Activated CD4-positive, CD25-positive, alpha-beta regulatory T cell (primary cell): Measurements from ENCODE around the gene TM9SF3.
"Not testable (repeated sequence)": the region's sequence is repeated elsewhere in the genome, so short reads cannot be mapped to it uniquely, and the experiment has no call there.

ENCODE experiments used
- DNase-seq, 4 experiments: peaks; one replicate each; lab custom pipeline; 2025; lab: John Stamatoyannopoulos, UW

The TM9SF3 gene

DNA sequence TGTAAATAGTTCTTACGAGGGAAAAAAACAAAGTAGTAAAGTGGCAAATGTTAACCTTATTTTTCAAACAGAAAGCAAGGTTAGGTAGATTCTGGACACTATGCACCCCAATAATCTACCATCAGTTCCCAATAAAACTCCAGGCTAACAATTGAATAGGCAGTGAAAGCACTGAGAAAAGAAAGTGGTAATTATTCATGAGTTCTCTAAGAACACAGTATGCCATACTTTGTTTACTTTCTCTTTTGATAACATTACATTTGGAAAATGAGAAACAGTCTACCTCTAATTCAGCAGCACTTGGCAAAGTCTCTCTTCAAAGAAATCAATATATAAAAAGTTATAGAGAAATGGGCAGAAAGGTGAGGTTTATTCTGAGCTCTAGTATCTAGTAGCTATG, 18.4 kb downstream of the TM9SF3 start:
- no peak for DNase-seq

DNA sequence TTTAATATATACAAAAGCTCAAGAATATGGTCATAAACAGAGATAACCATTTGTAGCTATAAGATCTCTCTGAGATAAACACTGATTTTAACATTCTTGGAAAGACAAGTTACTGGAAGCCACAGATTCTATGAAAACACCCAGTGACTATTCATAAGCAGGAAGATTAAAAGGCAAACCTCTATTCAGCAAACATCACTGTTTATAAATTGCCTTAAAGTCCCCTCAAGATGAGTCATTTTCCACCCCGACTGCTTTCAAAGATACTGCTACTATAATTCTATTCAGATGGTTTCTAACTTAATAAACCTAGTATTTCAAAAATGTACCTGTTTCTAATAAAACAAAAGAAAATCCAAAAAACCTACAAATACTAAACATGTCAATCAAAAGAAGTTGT, 21.0 kb downstream of the TM9SF3 start:
- no peak for DNase-seq

DNA sequence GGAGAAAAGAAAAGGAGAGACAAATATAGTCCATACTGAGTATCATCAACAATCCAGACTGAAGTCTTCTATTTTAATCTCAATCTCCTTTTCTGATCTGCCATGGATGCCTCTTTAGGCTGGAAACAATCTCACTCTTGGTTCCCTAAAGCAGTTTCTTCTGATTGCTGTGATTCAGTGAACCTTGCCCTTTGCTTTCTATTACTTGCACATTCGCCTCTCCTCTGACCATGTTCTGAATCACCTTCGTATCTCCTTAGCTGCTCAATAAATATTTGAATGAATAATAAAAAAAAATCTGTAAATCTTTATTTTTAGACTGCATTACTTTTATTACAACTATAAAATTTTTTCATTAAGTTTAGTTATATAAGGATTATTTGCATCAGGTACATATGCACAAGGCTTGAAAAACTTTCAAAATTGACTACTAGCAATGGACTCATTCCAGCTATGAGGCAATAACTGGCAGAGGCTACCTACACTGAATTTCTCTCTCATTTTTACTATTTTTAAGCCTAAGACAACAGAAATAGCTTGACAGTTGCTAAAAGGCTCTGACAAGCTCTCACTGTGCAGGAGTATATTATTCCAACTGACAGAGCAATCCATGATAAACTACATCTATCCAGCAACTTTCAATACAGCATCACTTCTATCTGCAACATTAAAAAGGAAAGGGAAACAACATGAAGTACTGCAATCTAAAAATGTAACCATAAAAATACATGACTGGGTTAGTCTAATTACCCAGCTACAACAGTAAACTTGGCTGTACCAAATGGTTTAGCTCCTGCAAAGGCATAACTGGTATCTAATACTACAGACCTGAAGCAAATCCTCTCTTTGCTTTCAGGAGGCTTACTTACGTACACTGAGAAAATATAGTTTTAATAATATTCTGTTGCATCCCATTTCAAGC, 25.6 kb downstream of the TM9SF3 start:
- DNase-seq: no peak

DNA sequence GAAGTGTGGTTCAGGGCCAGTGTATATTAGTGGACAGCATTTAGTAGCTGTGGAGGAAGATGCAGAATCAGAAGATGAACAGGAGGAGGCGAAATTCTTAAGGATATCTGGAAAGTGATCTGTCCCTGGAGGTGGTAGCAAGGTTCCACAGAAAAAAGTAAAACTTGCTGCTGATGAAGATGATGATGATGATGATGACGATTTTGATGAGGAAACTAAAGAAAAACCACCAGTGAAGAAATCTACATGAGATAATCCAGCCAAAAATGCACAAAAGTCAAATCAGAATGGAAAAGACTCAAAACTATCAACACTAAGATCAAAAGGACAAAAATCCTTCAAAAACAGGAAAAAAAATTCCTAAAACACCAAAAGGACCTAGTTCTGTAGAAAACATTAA, 26.3 kb downstream of the TM9SF3 start:
- DNase-seq: no peak

DNA sequence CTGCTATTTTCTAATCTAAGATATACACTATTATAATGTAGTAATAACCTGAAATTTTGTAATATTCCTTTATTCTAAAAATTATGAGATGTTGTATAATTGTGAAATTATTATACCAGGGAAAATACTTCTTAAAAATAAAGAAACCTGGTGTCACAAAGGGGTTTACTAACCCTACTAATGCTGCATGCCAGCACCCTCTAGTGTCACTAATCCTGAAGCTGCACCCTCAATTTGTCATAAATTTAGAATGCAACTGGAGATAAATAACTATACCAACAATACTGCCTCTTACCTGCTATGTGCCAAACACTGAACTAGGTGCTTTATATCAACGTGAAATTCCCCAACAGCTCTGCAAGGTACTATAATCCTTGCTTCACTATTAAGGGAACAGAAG, 30.8 kb downstream of the TM9SF3 start:
- no peak for DNase-seq

GRCh38 chr10:96555330-96555729, 31.5 kb downstream of the TM9SF3 start:
- DNase-seq: no peak

DNA sequence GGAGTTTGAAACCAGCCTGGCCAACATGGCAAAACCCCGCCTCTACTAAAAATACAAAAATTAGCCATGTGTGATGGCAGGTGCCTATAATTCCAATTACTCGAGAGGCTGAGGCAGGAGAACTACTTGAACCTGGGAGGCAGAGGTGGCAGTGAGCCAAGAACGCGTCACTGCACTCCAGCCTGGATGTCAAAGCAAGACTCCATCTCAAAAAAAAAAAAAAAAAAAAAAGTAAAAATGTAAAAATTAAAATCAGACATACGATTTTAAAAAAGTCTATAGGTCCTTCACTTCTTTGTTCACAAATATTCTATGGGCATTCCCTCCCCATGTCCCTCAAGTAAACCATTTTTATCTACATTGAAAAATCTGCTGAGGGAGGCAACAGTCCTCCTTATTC, 38.2 kb downstream of the TM9SF3 start:
- no peak for DNase-seq

GRCh38 chr10:96545558-96545957, 41.3 kb downstream of the TM9SF3 start:
- not testable (repeated sequence) for DNase-seq

- DNase-seq: no peak
These were observed 44.9 kb downstream of the TM9SF3 start for GRCh38 chr10:96541921-96542320.

- DNase-seq: no peak
These were observed 46.6 kb downstream of the TM9SF3 start for GRCh38 chr10:96540240-96540639.

DNA sequence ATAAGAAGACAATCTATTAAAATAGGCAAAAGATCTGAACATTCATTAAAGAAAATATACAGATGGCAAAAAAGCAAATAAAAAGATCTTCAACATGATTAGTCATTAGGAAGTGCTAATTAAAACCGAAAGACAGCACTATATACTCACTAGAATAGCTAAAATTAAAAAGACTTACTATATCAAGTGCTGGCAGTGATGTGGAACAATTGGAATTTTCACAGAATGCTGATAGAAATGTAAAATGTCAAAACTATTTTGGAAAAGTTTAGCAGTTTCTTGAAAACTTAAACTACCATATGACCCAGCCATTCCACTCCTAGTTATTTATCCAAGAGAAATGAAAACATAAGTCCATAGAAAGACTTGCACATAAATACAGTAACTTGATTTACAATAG, 48.1 kb downstream of the TM9SF3 start:
- DNase-seq: no peak

GRCh38 chr10:96536129-96536528, 50.7 kb downstream of the TM9SF3 start:
- no peak for DNase-seq

DNA sequence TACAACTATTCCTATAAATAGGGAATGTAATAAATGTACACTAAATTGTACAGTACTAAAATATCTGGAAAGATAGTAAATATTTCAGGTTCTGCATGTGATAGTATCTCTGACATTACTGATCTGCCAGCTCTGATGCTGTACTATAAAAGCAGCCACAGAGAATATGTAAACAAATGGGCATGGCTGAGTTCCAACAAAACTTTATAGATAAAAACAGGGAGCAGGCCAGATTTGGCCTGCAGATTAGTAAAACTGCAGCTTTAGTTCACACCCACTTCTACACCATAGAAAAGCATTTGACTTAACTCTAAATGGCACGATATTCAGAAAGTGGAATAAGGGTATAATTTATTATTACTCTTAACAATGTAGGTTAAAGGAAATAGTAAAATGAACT, 54.3 kb downstream of the TM9SF3 start:
- no peak for DNase-seq

DNA sequence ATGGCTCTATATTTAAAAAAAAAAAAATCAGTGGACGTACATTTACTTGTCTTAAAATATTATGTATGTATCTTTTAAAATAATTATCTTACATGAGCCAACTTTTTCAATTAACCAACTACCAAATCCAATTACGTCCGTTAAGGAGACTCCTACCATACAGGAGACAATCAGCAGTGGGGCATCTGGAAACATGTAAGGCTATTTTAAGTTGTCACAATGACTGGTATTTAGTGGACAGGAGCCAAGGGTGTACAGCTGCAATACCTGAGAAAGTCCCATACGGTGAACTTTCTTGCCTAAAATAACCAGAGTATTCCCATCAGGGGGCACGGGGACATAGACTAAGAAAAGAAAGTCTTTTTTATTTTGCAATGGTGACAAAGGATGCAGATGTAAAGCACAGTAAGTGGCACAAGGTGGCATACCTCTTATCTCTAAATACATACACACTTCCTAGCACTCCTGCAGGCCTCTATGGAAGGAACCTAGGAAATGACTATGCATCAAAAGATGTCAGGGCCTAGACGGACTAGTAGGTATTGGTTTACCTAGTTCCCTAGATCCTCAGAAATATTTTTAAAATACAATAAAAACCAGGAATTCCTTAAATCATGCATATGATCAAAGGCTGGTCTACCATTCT, 57.1 kb downstream of the TM9SF3 start:
- no peak for DNase-seq

DNA sequence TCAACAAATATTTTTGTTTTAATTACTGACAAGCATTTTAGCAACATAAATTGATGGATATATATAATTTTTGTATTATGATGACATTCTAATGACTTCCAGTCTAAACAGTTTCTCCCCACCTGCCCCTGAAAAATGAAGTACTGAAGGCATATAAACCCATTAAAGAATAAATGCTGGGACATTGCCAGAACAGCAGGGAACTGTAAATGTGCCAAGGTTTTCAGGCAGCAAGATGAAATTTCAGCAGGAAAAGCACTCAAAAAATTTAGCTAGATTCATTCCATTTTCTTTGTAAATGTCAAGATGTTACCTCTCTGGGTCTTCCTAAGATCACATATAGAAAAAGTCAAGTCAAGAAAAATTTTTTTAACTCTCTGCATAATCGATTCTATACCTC, 62.1 kb downstream of the TM9SF3 start:
- no peak for DNase-seq

DNA sequence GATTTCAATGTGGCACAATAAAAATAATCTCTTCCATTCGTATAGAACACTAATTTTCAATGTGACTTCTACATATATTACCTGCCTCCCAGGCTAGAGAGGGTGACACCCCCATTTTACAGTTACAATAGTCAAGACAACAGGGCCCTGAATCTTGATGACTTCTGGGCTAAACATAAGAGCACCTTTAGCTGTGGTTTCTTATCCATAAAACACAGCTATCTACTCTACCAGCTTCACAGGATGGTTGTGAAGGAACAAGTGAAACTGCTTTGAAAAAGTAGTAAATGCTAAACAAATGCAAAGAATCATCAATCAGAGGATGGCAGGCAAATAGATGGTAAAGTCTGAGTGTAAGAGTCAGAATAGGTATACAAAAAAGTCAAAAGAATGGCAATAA, 69.5 kb downstream of the TM9SF3 start:
- no peak for DNase-seq

DNA sequence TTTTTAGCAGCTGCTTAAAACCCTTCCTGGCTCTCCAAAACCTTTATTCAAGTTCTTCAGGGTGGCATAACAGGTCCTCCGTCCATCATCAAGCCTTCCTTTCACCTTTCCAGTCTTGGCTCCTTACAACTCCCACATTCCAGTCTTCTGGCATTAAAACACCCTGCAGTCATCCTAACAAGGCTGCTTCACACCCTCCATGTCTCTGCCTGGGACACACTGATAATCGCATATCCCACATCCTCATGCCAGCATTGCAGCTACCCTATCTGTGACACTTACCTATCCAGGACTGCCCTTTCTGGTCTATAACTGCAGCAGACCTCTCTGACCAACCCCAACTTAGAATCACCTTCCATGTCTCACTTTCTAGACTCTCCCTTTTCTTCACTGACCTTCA, 70.5 kb downstream of the TM9SF3 start:
- no peak for DNase-seq

GRCh38 chr10:96513698-96514561, 72.9 kb downstream of the TM9SF3 start, which contains the start of gene TLL2:
TSS of gene TLL2 (minus strand) at chr10:96513926. CDS start at chr10:96513685, 241 bp downstream.
- DNase-seq: peak in 1 of 4 experiments; percentile 18

DNA sequence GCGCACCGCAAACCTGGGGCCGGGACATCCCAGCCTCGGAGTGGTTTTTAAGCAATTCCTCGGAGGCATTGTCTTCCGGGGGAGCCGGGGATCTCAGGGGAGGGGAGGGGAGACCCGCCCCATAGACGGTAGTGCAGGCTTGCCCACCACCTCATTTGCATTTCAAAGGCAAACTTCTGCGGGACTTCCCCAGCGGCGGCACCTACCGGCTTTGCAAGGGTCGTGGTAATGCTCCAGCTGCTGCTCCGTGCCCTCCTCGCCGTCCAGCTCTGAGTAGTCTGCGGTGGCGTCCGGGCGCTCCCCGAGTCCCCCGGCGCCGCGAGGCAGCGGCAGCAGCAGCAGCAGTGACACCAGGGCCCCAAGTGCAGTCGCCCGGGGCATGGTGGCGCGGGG, 73.5 kb downstream of the TM9SF3 start:
- no peak for DNase-seq

DNA sequence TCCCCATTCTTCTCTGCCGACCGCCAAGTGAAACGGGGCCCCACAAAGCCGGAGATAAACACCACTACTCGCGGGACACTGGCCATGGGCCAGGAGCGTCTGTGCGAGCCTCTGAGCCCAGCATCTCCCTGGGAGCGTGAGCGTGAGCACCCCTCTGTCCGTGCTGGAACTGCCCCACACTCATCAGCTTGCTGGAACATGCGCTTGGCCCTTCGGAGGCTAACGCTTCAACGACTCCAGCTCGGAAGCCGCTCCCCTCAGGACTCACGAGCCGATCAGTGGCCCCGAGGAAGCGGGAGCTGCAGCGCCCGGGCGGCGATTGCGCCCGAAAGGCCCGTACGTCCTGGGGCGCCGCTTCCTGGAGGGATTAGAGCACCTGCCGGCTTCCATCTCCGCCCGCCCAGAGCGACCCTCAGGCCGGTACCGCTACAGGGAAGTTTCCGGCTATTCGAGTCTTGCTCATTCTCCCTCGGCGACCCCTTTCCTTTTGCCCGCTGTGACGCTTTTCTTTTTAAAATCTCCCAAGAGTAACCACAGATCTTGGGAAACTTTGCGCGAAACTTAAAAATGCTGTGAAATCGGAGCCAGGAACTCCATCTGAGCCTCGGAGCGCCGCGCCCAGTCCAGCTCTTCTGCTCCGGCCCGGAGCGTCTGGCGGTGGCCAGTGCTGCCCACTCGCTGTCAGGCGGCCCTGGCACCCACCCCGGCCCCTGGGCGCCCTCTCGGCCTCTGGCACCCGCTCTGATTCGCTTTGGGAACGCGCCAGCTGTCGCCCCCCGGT, 74.1 kb downstream of the TM9SF3 start:
- DNase-seq: no peak

- no peak for DNase-seq
These were observed 75.5 kb downstream of the TM9SF3 start for GRCh38 chr10:96511044-96511945.
